Activated CD8-positive, alpha-beta T cell treated with anti-CD3 and anti-CD28 coated beads, Interleukin-2, amount 10 ng/mL, durations not matched to agents 7 days and 5 days (primary cell): ENCODE measurements around the gene OR52E5. TPM values are rescaled to one million over a fixed set of nuclear protein-coding genes. Genes with fewer than 3 reads are reported as not detected.

Experiments
- ATAC-seq: fragments of 150-1000 bp; cut with Tn5 transposase; one replicate; pipeline ENCODE4 v1.10.0; 2021; ENCODE audit warnings: moderate library complexity
- CTCF ChIA-PET: fragments of 350-600 bp; sonication (Branson Sonifier 250); formaldehyde crosslinking; loops from one replicate; lab custom pipeline; 2021; ENCODE audit warnings: antibody characterized with exemption; lab: Charles Lee
- POLR2A ChIA-PET: fragments of 350-600 bp; sonication (Branson Sonifier 250); formaldehyde crosslinking; loops from one replicate; lab custom pipeline; 2021; ENCODE audit warnings: antibody characterized with exemption; lab: Charles Lee
- DNase-seq: peaks from one replicate; pipeline ENCODE4 v3.0.0-alpha.2; 2020
- H3K27ac Mint-ChIP-seq: one replicate; pipeline ENCODE4 v1.8.0; 2021; ENCODE audit warnings: mild to moderate bottlenecking, mixed read lengths
- H3K27me3 Mint-ChIP-seq: one replicate; pipeline ENCODE4 v1.8.0; 2021; ENCODE audit warnings: low read depth, mixed read lengths
- H3K36me3 Mint-ChIP-seq: one replicate; pipeline ENCODE4 v1.8.0; 2021; ENCODE audit warnings: low read depth, mixed read lengths
- H3K4me1 Mint-ChIP-seq: one replicate; pipeline ENCODE4 v1.8.0; 2021; ENCODE audit warnings: low read depth, mixed read lengths
- H3K4me3 Mint-ChIP-seq: one replicate; pipeline ENCODE4 v1.8.0; 2021; ENCODE audit warnings: mild to moderate bottlenecking, mixed read lengths
- H3K9me3 Mint-ChIP-seq: one replicate; pipeline ENCODE4 v1.8.0; 2022; ENCODE audit warnings: mixed read lengths; ENCODE audit not compliant: insufficient read depth
- total RNA-seq, 2 experiments: library from RNA; stranded (reverse); gene quantifications; one replicate each; pipeline ENCODE4 v1.2.3, GENCODE V29; 2021

The OR52E5 gene
- not detected for total RNA-seq

DNA sequence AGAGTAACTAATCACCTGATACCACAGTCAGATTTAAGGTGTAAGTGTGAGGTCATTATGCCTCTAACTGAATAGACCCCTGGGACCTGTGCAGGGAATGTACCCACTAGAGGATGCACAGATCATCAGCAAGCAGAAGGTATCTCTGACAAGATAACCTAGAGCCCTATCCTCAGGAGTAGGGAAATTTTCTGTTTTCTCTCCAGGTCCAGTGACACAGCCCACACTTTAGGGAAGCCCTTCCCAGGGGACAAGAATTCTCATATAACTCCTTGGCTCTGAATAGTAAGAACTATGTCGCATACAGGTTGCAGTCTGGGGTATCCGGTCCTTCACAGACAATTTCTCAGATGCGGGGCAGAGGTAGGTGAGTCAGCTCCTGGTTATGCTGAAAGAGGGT is at the start of gene OR52E5:
TSS of gene OR52E5 (plus strand) at position 301 of the 400 bp plus-strand sequence. CDS start 7,569 bp downstream, outside the sequence.
- CTCF ChIA-PET, result no interaction called here
- H3K27ac Mint-ChIP-seq, result no peak within 1 kb of the TSS
- H3K9me3 Mint-ChIP-seq, result no peaks in the 10 kb centered on the region
- POLR2A ChIA-PET, result no interaction called here
- ATAC-seq (no peak), DNase-seq (no peak)
- no peak within 1 kb of the TSS for H3K4me3 Mint-ChIP-seq
- no peaks in the 10 kb centered on the region for H3K4me1 Mint-ChIP-seq
- H3K27me3 Mint-ChIP-seq, result no peaks in the 10 kb centered on the region
- no peaks in the 10 kb centered on the region for H3K36me3 Mint-ChIP-seq

DNA sequence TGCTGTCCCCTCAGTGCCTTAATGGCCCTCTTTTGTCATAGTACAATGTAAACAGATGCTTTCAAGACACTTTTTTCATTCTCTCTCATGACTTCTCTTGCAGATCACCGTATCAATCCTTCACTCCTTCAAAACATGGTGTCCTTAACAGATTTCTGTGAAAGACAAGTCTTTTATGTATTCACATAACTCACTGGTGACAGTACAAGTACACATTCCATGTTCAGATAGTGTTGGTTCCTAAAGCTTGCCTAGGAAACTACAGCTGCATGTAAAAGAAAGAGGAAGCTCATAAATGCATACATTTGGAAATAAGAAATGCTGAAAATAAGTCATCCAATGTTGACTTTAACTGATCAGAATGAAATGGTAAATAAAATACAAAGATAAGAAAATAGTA is 46.3 kb upstream of the OR52E5 start:
- H3K4me1 Mint-ChIP-seq, result no peaks in the 10 kb centered on the region
- ATAC-seq, result no peak
- ChIA-PET CTCF (no interaction called here), POLR2A (no interaction called here)
- no peak for DNase-seq
- H3K9me3 Mint-ChIP-seq, result no peaks in the 10 kb centered on the region
- no peaks in the 10 kb centered on the region for H3K36me3 Mint-ChIP-seq
- H3K4me3 Mint-ChIP-seq, result no peak overlapping the region
- H3K27ac Mint-ChIP-seq, result no peak overlapping the region
- H3K27me3 Mint-ChIP-seq, result no peaks in the 10 kb centered on the region

DNA sequence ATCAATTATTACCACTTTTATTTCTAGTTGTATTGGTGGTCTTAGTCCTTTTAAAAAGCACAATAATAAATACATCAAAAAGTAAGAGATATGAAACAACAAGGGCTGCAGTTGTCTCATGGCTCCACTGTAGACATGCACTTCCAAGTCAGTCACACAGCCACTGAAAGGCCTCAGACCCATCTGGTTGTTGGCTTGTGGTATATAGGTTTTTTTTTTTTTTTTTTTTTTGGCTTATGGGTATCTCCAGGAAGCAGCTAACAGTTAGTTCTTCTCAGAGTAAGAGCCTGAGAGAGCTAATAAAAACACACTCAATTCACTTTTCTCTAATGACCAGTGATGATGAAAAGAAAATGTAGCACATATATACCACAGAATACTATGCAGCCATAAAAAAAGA is 45.3 kb upstream of the OR52E5 start:
- POLR2A ChIA-PET, result no interaction called here
- CTCF ChIA-PET, result no interaction called here
- no peaks in the 10 kb centered on the region for H3K27me3 Mint-ChIP-seq
- no peaks in the 10 kb centered on the region for H3K4me1 Mint-ChIP-seq
- H3K27ac Mint-ChIP-seq, result no peak overlapping the region
- H3K4me3 Mint-ChIP-seq, result no peak overlapping the region
- DNase-seq (no peak), ATAC-seq (no peak)
- H3K9me3 Mint-ChIP-seq, result no peaks in the 10 kb centered on the region
- H3K36me3 Mint-ChIP-seq, result no peaks in the 10 kb centered on the region

DNA sequence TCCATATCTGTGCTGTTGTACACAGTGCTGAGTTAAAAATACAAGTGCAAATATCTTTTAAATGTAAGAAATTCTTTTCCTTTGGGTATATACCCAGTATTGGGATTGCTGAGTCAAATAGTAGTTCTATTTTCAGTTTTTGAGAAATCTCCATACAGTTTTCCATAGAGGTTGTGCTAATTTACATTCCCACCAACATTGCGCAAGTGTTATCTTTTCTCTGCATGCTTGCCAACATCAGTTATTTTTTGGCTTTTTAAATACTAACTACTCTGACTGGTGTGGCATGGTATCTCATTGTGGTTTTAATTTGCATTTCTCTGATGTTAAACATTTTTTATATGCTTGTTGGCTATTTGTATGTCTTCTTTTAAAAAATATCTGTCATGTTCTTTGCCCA is 42.0 kb upstream of the OR52E5 start:
- CTCF ChIA-PET, result no interaction called here
- Mint-ChIP-seq H3K36me3 (no peaks in the 10 kb centered on the region), H3K27ac (no peak overlapping the region), H3K4me3 (no peak overlapping the region), H3K9me3 (no peaks in the 10 kb centered on the region), H3K4me1 (no peaks in the 10 kb centered on the region), H3K27me3 (peaks cover 3% of the 10 kb centered on the region)
- POLR2A ChIA-PET, result no interaction called here
- no peak for ATAC-seq
- DNase-seq, result no peak

DNA sequence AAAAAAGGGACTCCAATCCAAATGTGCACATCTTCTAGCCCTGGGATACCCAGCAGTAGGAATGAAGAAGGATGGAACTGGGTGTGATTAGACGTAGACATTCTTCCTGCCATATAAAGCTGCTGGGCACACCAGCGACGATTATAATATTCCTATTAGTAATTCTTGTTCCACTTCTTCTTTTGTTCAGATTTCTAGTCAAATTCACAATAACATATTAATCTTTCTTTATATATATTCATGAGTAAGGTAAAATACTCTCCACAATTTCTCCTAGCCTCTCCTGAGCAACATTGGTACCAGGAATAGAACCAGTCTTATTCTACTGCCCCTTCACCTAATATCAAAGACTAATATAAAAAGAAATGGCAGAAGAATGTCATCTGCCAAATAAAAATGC is 35.4 kb upstream of the OR52E5 start, which contains the start of gene OR52E8:
TSS of gene OR52E8 (minus strand) at position 101 of the 400 bp plus-strand sequence. CDS start at position 101, 0 bp downstream.
- POLR2A ChIA-PET, result no interaction called here
- DNase-seq, result no peak
- no peak within 1 kb of the TSS for H3K27ac Mint-ChIP-seq
- ATAC-seq, result no peak
- CTCF ChIA-PET, result no interaction called here
- peaks cover 8% of the 10 kb centered on the region for H3K27me3 Mint-ChIP-seq
- no peaks in the 10 kb centered on the region for H3K9me3 Mint-ChIP-seq
- no peaks in the 10 kb centered on the region for H3K36me3 Mint-ChIP-seq
- H3K4me3 Mint-ChIP-seq, result no peak within 1 kb of the TSS
- no peaks in the 10 kb centered on the region for H3K4me1 Mint-ChIP-seq

DNA sequence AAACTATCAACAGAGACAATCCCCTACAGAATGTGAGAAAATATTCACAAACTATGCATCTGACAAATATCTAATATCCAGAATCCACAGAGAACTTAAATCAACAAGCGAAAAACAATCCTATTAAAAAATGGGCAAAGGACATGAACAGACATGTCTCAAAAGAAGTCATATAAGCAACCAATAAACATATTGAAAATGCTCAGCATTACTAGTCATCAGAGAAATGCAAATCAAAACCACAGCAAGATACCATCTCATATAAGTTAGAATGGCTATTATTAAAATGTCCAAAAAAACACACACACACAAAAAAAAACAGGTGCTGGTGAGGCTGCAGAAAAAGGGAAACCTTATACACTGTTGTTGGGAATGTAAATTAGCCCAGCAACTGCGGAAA is 27.2 kb upstream of the OR52E5 start:
- H3K4me3 Mint-ChIP-seq, result no peak overlapping the region
- peaks cover 8% of the 10 kb centered on the region for H3K27me3 Mint-ChIP-seq
- no peaks in the 10 kb centered on the region for H3K4me1 Mint-ChIP-seq
- ChIA-PET CTCF (no interaction called here), POLR2A (no interaction called here)
- no peaks in the 10 kb centered on the region for H3K36me3 Mint-ChIP-seq
- no peaks in the 10 kb centered on the region for H3K9me3 Mint-ChIP-seq
- ATAC-seq, result no peak
- H3K27ac Mint-ChIP-seq, result no peak overlapping the region
- DNase-seq, result no peak

- H3K27ac Mint-ChIP-seq, result no peak overlapping the region
- ChIA-PET CTCF (no interaction called here), POLR2A (no interaction called here)
- peaks cover 7% of the 10 kb centered on the region for H3K27me3 Mint-ChIP-seq
- H3K36me3 Mint-ChIP-seq, result no peaks in the 10 kb centered on the region
- H3K4me3 Mint-ChIP-seq, result no peak overlapping the region
- DNase-seq (no peak), ATAC-seq (no peak)
- H3K9me3 Mint-ChIP-seq, result no peaks in the 10 kb centered on the region
- no peaks in the 10 kb centered on the region for H3K4me1 Mint-ChIP-seq
These were observed 14.4 kb upstream of the OR52E5 start for GRCh38 chr11:5878564-5878963.

GRCh38 chr11:5880329-5880728 is 12.7 kb upstream of the OR52E5 start, which contains the start of gene OR52E4:
Gene OR52E4 (plus strand): TSS chr11:5880629. CDS start chr11:5884293, 3,664 bp downstream.
- DNase-seq (no peak), ATAC-seq (no peak)
- ChIA-PET CTCF (no interaction called here), POLR2A (no interaction called here)
- Mint-ChIP-seq H3K27ac (no peak within 1 kb of the TSS), H3K9me3 (no peaks in the 10 kb centered on the region), H3K4me3 (no peak within 1 kb of the TSS), H3K36me3 (no peaks in the 10 kb centered on the region), H3K4me1 (no peaks in the 10 kb centered on the region), H3K27me3 (peaks cover 7% of the 10 kb centered on the region)

DNA sequence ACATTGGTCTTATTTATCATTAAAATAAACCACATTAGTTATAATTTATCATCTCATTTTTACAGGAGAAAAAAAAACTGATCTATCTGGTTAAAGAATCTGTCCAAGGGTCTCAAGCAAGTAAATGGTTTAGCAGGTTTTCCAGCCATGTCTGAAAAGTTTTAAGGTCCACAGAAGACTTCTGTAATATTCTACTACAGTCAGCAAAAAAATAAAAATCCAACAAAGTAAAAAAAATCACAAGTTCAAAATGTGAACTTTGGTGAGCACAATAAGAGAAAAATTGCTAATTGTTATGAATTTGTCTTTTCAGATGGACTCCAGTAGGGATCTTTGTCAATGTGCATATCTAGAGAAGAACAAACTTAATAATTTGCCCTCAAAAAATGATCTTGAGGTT is 11.3 kb upstream of the OR52E5 start:
- Mint-ChIP-seq H3K27me3 (peaks cover 7% of the 10 kb centered on the region), H3K4me1 (no peaks in the 10 kb centered on the region), H3K4me3 (no peak overlapping the region), H3K27ac (no peak overlapping the region), H3K36me3 (no peaks in the 10 kb centered on the region), H3K9me3 (no peaks in the 10 kb centered on the region)
- DNase-seq, result no peak
- ATAC-seq, result no peak
- CTCF ChIA-PET, result interaction anchor here (1.1 kb wide), 1 partner anchor 9 kb away, joined by 3 read pairs; no protein-coding TSS in a partner anchor
- POLR2A ChIA-PET, result no interaction called here

DNA sequence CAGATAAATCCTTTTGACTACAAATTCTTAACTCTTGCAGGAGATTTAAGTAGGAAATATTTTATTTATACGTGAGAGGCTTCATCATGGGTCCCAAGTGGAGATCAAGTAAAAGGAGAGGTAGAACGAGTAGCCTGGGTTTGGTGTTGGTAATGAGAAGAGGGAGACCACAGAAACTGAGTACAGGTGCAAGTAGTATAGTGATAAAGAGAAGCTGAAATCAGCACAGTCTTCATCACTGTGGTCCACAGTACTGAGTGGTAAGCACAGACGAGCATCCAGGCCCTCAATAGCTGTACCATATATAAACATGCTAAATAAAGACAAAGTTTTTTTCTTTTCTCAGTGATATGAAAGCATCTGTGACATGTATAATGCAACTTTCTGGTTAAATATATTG is 5.8 kb upstream of the OR52E5 start:
- CTCF ChIA-PET, result no interaction called here
- H3K4me3 Mint-ChIP-seq, result no peak overlapping the region
- peaks cover 3% of the 10 kb centered on the region for H3K27me3 Mint-ChIP-seq
- POLR2A ChIA-PET, result interaction anchor here (0.5 kb wide), 1 partner anchor 228 kb away, joined by 3 read pairs; no protein-coding TSS in a partner anchor
- H3K27ac Mint-ChIP-seq, result no peak overlapping the region
- H3K9me3 Mint-ChIP-seq, result no peaks in the 10 kb centered on the region
- DNase-seq (no peak), ATAC-seq (no peak)
- H3K36me3 Mint-ChIP-seq, result no peaks in the 10 kb centered on the region
- H3K4me1 Mint-ChIP-seq, result no peaks in the 10 kb centered on the region

- Mint-ChIP-seq H3K27ac (no peak overlapping the region), H3K36me3 (no peaks in the 10 kb centered on the region), H3K9me3 (no peaks in the 10 kb centered on the region), H3K4me1 (no peaks in the 10 kb centered on the region), H3K4me3 (no peak overlapping the region), H3K27me3 (no peaks in the 10 kb centered on the region)
- DNase-seq (no peak), ATAC-seq (no peak)
- ChIA-PET CTCF (no interaction called here), POLR2A (interaction anchor here (0.5 kb wide), 1 partner anchor 228 kb away, joined by 3 read pairs; no protein-coding TSS in a partner anchor)
These were observed 5.3 kb upstream of the OR52E5 start for GRCh38 chr11:5887661-5888060.

GRCh38 chr11:5891216-5891800 is 1.7 kb upstream of the OR52E5 start:
- Mint-ChIP-seq H3K4me3 (no peak overlapping the region), H3K27me3 (no peaks in the 10 kb centered on the region), H3K9me3 (no peaks in the 10 kb centered on the region), H3K27ac (no peak overlapping the region), H3K36me3 (no peaks in the 10 kb centered on the region), H3K4me1 (no peaks in the 10 kb centered on the region)
- ATAC-seq, result no peak
- no peak for DNase-seq
- ChIA-PET POLR2A (no interaction called here), CTCF (interaction anchor here (0.7 to 1.3 kb wide), 8 partner anchors 9 to 1254 kb away, joined by 3 to 6 read pairs (median 3); partner anchors contain the start of genes OR51D1 and TRIM5)
